A673 (cell line): Measurements from ENCODE around the gene MARCHF7. TPM values are rescaled to one million over a fixed set of nuclear protein-coding genes. Genes with fewer than 3 reads are reported as not detected.
A peak's percentile ranks its signal among the peaks of the same experiment; 100 is the strongest.

Experiments
- BruUV-seq: library from RNA; stranded (reverse); fragments of 400-500 nt; replicated peaks from 2 replicates; lab custom pipeline; 2021; lab: Mats Ljungman, UMichigan
- CTCF ChIA-PET: fragments of 300-600 bp; sonication (Branson Sonifier 250); formaldehyde crosslinking; loops from one replicate; lab custom pipeline; 2022; ENCODE audit warnings: antibody characterized with exemption; lab: Charles Lee
- POLR2A ChIA-PET: fragments of 300-600 bp; sonication (Branson Sonifier 250); formaldehyde crosslinking; loops from one replicate; lab custom pipeline; 2022; ENCODE audit warnings: antibody characterized with exemption; ENCODE audit not compliant: low non-redundant PET; lab: Charles Lee
- DNase-seq: peaks from one replicate; pipeline ENCODE4 v3.0.0-alpha.2; 2015; ENCODE audit warnings: low spot score
- H3K27ac ChIP-seq: fragments of 200-600 bp; sonication (generic); 2 replicates; pipeline ENCODE4 v1.5.1; 2016; ENCODE audit warnings: mixed run types, low read depth, mild to moderate bottlenecking, mixed read lengths, antibody characterized with exemption, low read length; ENCODE audit not compliant: poor library complexity, severe bottlenecking
- H3K27me3 ChIP-seq: fragments of 200-600 bp; sonication (generic); replicated peaks from 2 replicates; pipeline ENCODE4 v1.6.1; 2017; ENCODE audit warnings: mixed run types, low read depth, mild to moderate bottlenecking, mixed read lengths, antibody characterized with exemption, low read length; ENCODE audit not compliant: insufficient read depth, poor library complexity
- H3K36me3 ChIP-seq: fragments of 200-600 bp; sonication (generic); 2 replicates; pipeline ENCODE4 v1.6.1; 2016; ENCODE audit warnings: mixed run types, mild to moderate bottlenecking, mixed read lengths, antibody characterized with exemption, low read length; ENCODE audit not compliant: insufficient read depth, poor library complexity, severe bottlenecking
- H3K4me1 ChIP-seq: fragments of 200-600 bp; sonication (generic); 2 replicates; pipeline ENCODE4 v1.6.1; 2017; ENCODE audit warnings: mixed run types, mild to moderate bottlenecking, mixed read lengths, antibody characterized with exemption, low read length; ENCODE audit not compliant: insufficient read depth, poor library complexity, severe bottlenecking
- H3K4me3 ChIP-seq: fragments of 200-600 bp; sonication (generic); 2 replicates; pipeline ENCODE4 v1.5.1; 2016; ENCODE audit warnings: low read depth, mixed run types, mild to moderate bottlenecking, mixed read lengths, low read length; ENCODE audit not compliant: poor library complexity, severe bottlenecking
- H3K9me3 ChIP-seq: fragments of 200-600 bp; sonication (generic); 2 replicates; pipeline ENCODE4 v1.6.1; 2016; ENCODE audit warnings: mixed run types, low read depth, mild to moderate bottlenecking, mixed read lengths, antibody characterized with exemption, low read length; ENCODE audit not compliant: poor library complexity, severe bottlenecking
- CTCF ChIP-seq: fragments of 300-800, 200-600 bp; sonication (generic); conservative IDR thresholded peaks from 2 replicates; pipeline ENCODE4 v1.5.1; 2017; ENCODE audit warnings: low read depth, mild to moderate bottlenecking, antibody characterized with exemption, low read length, moderate library complexity, mixed read lengths
- EZH2 ChIP-seq: fragments of 200-600 bp; sonication (generic); IDR thresholded peaks from 2 replicates; pipeline ENCODE4 v1.6.1; 2017; ENCODE audit warnings: borderline replicate concordance, low read depth, mild to moderate bottlenecking, mixed read lengths, antibody characterized with exemption, low read length; ENCODE audit not compliant: poor library complexity, severe bottlenecking
- intact Hi-C: fragments of 100-400 bp; cut with micrococcal nuclease; formaldehyde crosslinking; loops from one replicate; pipeline ENCODE4 v1.10.0; 2022; ENCODE audit not compliant: unreplicated experiment
- total RNA-seq: library from RNA; stranded (reverse); gene quantifications from 2 replicates; pipeline ENCODE4 v1.2.3, GENCODE V29; 2021

MARCHF7 gene
- total RNA-seq, 1 experiment from 2014 or later = 94.9 TPM

DNA sequence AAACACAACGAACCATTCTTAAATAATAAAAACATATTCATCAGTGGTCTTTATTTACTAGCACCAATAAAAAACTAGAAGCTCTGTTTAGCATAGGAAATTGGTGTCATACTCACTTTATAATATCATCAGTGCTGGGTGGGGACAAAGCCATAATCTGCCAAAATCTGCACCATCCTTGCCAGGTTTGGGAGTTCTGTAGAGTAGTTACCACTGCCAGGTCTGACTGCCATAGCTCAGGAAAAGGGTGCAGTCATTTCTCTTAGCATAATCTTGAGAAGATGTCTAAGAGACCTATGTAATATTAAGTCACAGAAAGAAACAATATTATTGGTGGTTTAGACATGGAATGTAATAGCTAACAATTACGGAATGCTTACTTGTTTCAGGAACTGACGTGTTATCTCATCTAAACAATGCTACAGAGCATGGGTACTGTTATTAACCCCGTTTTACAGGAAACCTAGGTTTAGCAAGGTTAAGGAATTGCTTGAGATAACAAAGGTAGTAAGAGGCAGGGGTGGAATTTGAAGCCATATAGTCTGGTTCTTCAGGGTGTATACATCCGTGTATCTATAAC is 1.6 kb upstream of the MARCHF7 start:
- Histone ChIP-seq H3K4me1 (peaks cover 16% of the 10 kb centered on the region), H3K36me3 (peaks cover 13% of the 10 kb centered on the region), H3K27ac (no peak overlapping the region), H3K27me3 (no peaks in the 10 kb centered on the region), H3K4me3 (no peak overlapping the region), H3K9me3 (no peaks in the 10 kb centered on the region)
- ChIA-PET CTCF (no interaction called here), POLR2A (no interaction called here)
- intact Hi-C loops = no loop called here
- no peak for DNase-seq
- no TSS peak for BruUV-seq
- TF ChIP-seq EZH2 (no peak), CTCF (no peak)

- H3K27me3 ChIP-seq = no peaks in the 10 kb centered on the region
- BruUV-seq = TSS peak; percentile 63
- peak overlapping the region; percentile 99 for H3K27ac ChIP-seq
- CTCF ChIA-PET = interaction anchor here (0.7 kb wide), 1 partner anchor 593 kb away, joined by 3 read pairs; no protein-coding TSS in a partner anchor
- peak overlapping the region; percentile 97 for H3K4me3 ChIP-seq
- peaks cover 16% of the 10 kb centered on the region for H3K4me1 ChIP-seq
- H3K36me3 ChIP-seq = peaks cover 23% of the 10 kb centered on the region
- POLR2A ChIA-PET = interaction anchor here (0.6 to 0.7 kb wide), 3 partner anchors 43 to 1658 kb away, joined by 3 to 6 read pairs (median 3); partner anchors contain the start of gene TANC1
- no peaks in the 10 kb centered on the region for H3K9me3 ChIP-seq
- DNase-seq = no peak
- intact Hi-C loops = loop anchor here (2.0 kb wide), 1 partner anchor 97 kb away; no protein-coding TSS in a partner anchor
- TF ChIP-seq CTCF = no peak
- no peak for TF ChIP-seq EZH2
Observed at GRCh38 chr2:159711562-159712142, 654 bp upstream of the MARCHF7 start.

GRCh38 chr2:159712929-159713420 is 669 bp downstream of the MARCHF7 start:
- TF ChIP-seq EZH2 = no peak
- TF ChIP-seq CTCF = no peak
- Histone ChIP-seq H3K27me3 (no peaks in the 10 kb centered on the region), H3K36me3 (peaks cover 36% of the 10 kb centered on the region), H3K4me1 (peaks cover 16% of the 10 kb centered on the region), H3K27ac (peak overlapping the region; percentile 99), H3K4me3 (peak overlapping the region; percentile 97), H3K9me3 (no peaks in the 10 kb centered on the region)
- ChIA-PET CTCF (no interaction called here), POLR2A (no interaction called here)
- DNase-seq = no peak
- BruUV-seq = no TSS peak
- intact Hi-C loops = loop anchor here (2.0 kb wide), 1 partner anchor 98 kb away; no protein-coding TSS in a partner anchor
